HL-60 (cell line): ENCODE data around the gene XIRP1.

Experiments
- DNase-seq, 2 experiments: peaks; one replicate each; pipeline ENCODE4 v3.0.0-alpha.2; 2010 to 2020; ENCODE audit warnings: low read depth in 1 of 2, low spot score in 1 of 2
- H3K27ac ChIP-seq: fragments of 250-450 bp; sonication (Bioruptor Pico); replicated peaks from 2 replicates; pipeline ENCODE4 v1.5.1; 2020; ENCODE audit warnings: mild to moderate bottlenecking, moderate library complexity
- H3K27me3 ChIP-seq: fragments of 250-450 bp; sonication (Bioruptor Pico); 2 replicates; pipeline ENCODE4 v1.5.1; 2021; ENCODE audit warnings: mild to moderate bottlenecking, moderate library complexity; ENCODE audit not compliant: insufficient read depth, poor library complexity, severe bottlenecking
- H3K4me3 ChIP-seq: replicated peaks from 2 replicates; pipeline ENCODE4 v1.5.1; 2011; ENCODE audit warnings: mild to moderate bottlenecking, control low read depth, low read length; ENCODE audit not compliant: insufficient read depth
- CTCF ChIP-seq: IDR thresholded peaks from one replicate; pipeline ENCODE4 v1.5.1; 2011; ENCODE audit warnings: low read length, control low read depth, inconsistent platforms; ENCODE audit not compliant: insufficient read depth
- GABPA ChIP-seq: IDR thresholded peaks from 2 replicates; pipeline ENCODE4 v1.6.1; 2012; ENCODE audit warnings: low read depth
- POLR2AphosphoS5 ChIP-seq: IDR thresholded peaks from 2 replicates; pipeline ENCODE4 v1.6.1; 2012; ENCODE audit warnings: low read depth
- REST ChIP-seq: IDR thresholded peaks from 2 replicates; pipeline ENCODE4 v1.6.1; 2012; ENCODE audit warnings: low read depth; ENCODE audit not compliant: insufficient replicate concordance
- SPI1 ChIP-seq: IDR thresholded peaks from 2 replicates; pipeline ENCODE4 v1.6.1; 2012; ENCODE audit warnings: low read depth, mild to moderate bottlenecking, borderline replicate concordance

The XIRP1 gene

GRCh38 chr3:39146611-39147591 lies 45.5 kb downstream of the XIRP1 start:
- TF ChIP-seq GABPA (peak; percentile 48; the same call in 1 of the 2 replicates), SPI1 (no peak), POLR2AphosphoS5 (peak; percentile 84), CTCF (no peak), REST (no peak)
- peak; percentile 87 to 89 for DNase-seq
- no peaks in the 10 kb centered on the region for H3K27me3 ChIP-seq

GRCh38 chr3:39146083-39146501 lies 46.3 kb downstream of the XIRP1 start:
- H3K4me3 ChIP-seq, result no peak overlapping the region

More at GRCh38 chr3:39146611-39147591, 45.5 kb downstream of the XIRP1 start:
- Histone ChIP-seq H3K27ac (peak overlapping the region; percentile 88), H3K4me3 (peak overlapping the region; percentile 15; the same call in 1 of the 2 replicates)

More at GRCh38 chr3:39146083-39146501, 46.3 kb downstream of the XIRP1 start:
- TF ChIP-seq POLR2AphosphoS5, result no peak
- no peak for TF ChIP-seq REST
- no peak for TF ChIP-seq GABPA
- no peak for TF ChIP-seq SPI1
- TF ChIP-seq CTCF, result no peak
- no peak for DNase-seq
- H3K27me3 ChIP-seq, result no peaks in the 10 kb centered on the region
- no peak overlapping the region for H3K27ac ChIP-seq
